Loucy (cell line): ENCODE measurements around the gene THADA.

Experiments used
- H2AFZ ChIP-seq: fragments of 200-600 bp; sonication (generic); 2 replicates; pipeline ENCODE4 v1.6.0; 2016; ENCODE audit warnings: antibody characterized with exemption, mild to moderate bottlenecking, low read length, moderate library complexity
- H3F3A ChIP-seq: fragments of 200-600 bp; 2 replicates; pipeline ENCODE4 v1.6.0; 2016; ENCODE audit warnings: antibody characterized with exemption, low read depth, mild to moderate bottlenecking
- H3K27me3 ChIP-seq: fragments of 200-600 bp; sonication (generic); 2 replicates; pipeline ENCODE4 v1.6.1; 2014; ENCODE audit warnings: low read length, mild to moderate bottlenecking; ENCODE audit not compliant: insufficient read depth, poor library complexity, severe bottlenecking
- H3K36me3 ChIP-seq: fragments of 200-600 bp; sonication (generic); 2 replicates; pipeline ENCODE4 v1.6.1; 2016; ENCODE audit warnings: low read length; ENCODE audit not compliant: insufficient read depth
- H3K4me1 ChIP-seq: fragments of 200-600 bp; sonication (generic); 2 replicates; pipeline ENCODE4 v1.5.1; 2014; ENCODE audit warnings: low read length, mild to moderate bottlenecking; ENCODE audit not compliant: insufficient read depth, poor library complexity, severe bottlenecking
- H3K4me2 ChIP-seq: fragments of 200-600 bp; sonication (generic); 2 replicates; pipeline ENCODE4 v1.6.0; 2014; ENCODE audit warnings: antibody characterized with exemption, low read length, low read depth, mild to moderate bottlenecking; ENCODE audit not compliant: poor library complexity, severe bottlenecking
- H3K4me3 ChIP-seq: fragments of 200-600 bp; sonication (generic); 2 replicates; pipeline ENCODE4 v1.5.1; 2014; ENCODE audit warnings: low read length, mild to moderate bottlenecking, mixed read lengths; ENCODE audit not compliant: poor library complexity, severe bottlenecking
- H3K79me2 ChIP-seq: fragments of 200-600 bp; sonication (generic); 2 replicates; pipeline ENCODE4 v1.6.1; 2014; ENCODE audit warnings: low read length; ENCODE audit not compliant: insufficient read depth
- H3K9ac ChIP-seq: fragments of 200-600 bp; sonication (generic); 2 replicates; pipeline ENCODE4 v1.6.0; 2014; ENCODE audit warnings: mild to moderate bottlenecking, low read depth, low read length, moderate library complexity; ENCODE audit not compliant: poor library complexity, severe bottlenecking
- H3K9me2 ChIP-seq: fragments of 200-600 bp; sonication (generic); replicated peaks from 2 replicates; pipeline ENCODE4 v1.6.1; 2016; ENCODE audit warnings: low read depth, low read length, mixed read lengths
- H3K9me3 ChIP-seq: fragments of 200-600 bp; sonication (generic); 2 replicates; pipeline ENCODE4 v1.6.1; 2014; ENCODE audit warnings: mild to moderate bottlenecking, antibody characterized with exemption, low read length, low read depth; ENCODE audit not compliant: insufficient read depth
- H4K20me1 ChIP-seq: fragments of 200-600 bp; sonication (generic); 2 replicates; pipeline ENCODE4 v1.6.0; 2014; ENCODE audit warnings: antibody characterized with exemption, low read length, mild to moderate bottlenecking; ENCODE audit not compliant: insufficient read depth, poor library complexity, severe bottlenecking
- EZH2phosphoT487 ChIP-seq: fragments of 200-600 bp; IDR thresholded peaks from 2 replicates; pipeline ENCODE4 v1.6.1; 2018; ENCODE audit warnings: antibody characterized with exemption, mild to moderate bottlenecking, moderate library complexity, borderline replicate concordance
- TF ChIP-seq, protein P1 (sequence below): fragments of 200-600 bp; sonication (generic); conservative IDR thresholded peaks from 2 replicates; pipeline ENCODE4 v1.5.1; 2014; ENCODE audit warnings: mild to moderate bottlenecking, antibody characterized with exemption, low read length

THADA gene

DNA sequence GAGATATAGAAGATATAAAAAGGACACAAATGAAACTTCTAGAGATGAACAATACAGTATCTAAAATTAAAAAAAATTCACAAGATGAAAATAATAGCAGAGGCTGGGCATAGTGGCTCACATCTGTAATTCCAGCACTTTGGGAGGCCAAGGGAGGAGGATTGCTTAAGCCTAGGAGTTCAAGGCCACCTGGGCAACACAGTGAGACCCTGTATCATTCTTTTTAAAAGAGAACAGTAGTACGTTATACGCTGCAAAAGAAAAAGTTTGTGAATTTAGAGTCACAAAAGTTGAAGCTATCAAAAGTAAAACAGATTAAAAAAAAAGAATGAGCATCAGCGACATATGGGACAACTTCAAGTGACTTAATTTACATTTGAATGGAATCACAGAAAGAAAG is 287.9 kb downstream of the THADA start:
- Histone ChIP-seq H3K4me2 (no peak overlapping the region), H3K27me3 (no peaks in the 10 kb centered on the region), H3F3A (no peaks in the 10 kb centered on the region), H3K4me1 (peaks cover 3% of the 10 kb centered on the region), H3K36me3 (no peaks in the 10 kb centered on the region), H3K79me2 (no peaks in the 10 kb centered on the region), H3K9me2 (no peaks in the 10 kb centered on the region), H2AFZ (no peak overlapping the region), H3K4me3 (no peak overlapping the region), H3K9ac (no peak overlapping the region), H4K20me1 (no peaks in the 10 kb centered on the region), H3K9me3 (no peaks in the 10 kb centered on the region)
- TF ChIP-seq EZH2phosphoT487 = no peak
- TF ChIP-seq, protein P1, sequence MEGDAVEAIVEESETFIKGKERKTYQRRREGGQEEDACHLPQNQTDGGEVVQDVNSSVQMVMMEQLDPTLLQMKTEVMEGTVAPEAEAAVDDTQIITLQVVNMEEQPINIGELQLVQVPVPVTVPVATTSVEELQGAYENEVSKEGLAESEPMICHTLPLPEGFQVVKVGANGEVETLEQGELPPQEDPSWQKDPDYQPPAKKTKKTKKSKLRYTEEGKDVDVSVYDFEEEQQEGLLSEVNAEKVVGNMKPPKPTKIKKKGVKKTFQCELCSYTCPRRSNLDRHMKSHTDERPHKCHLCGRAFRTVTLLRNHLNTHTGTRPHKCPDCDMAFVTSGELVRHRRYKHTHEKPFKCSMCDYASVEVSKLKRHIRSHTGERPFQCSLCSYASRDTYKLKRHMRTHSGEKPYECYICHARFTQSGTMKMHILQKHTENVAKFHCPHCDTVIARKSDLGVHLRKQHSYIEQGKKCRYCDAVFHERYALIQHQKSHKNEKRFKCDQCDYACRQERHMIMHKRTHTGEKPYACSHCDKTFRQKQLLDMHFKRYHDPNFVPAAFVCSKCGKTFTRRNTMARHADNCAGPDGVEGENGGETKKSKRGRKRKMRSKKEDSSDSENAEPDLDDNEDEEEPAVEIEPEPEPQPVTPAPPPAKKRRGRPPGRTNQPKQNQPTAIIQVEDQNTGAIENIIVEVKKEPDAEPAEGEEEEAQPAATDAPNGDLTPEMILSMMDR = no peak

DNA sequence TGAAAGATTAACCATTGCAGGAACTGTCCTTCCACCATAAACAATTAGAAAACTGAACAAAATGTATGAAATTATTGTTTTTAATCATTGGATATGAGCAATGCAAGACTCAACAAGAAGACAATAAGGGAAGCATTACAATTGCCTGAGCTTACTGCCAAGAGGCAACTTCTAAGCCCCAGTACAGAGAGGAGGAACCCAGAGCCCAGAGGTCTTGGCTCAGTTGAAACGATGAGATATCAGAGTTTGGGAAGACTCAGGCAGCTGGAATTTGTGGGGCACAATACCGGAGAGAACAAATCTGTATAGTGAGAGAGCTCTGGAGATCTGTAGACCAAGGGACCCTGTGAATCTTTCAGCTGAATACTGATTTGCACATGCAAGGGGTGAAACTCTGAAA is 288.8 kb downstream of the THADA start:
- Histone ChIP-seq H3K4me2 (no peak overlapping the region), H3K36me3 (no peaks in the 10 kb centered on the region), H3K27me3 (no peaks in the 10 kb centered on the region), H3K79me2 (no peaks in the 10 kb centered on the region), H2AFZ (no peak overlapping the region), H3K4me3 (no peak overlapping the region), H3K9me3 (no peaks in the 10 kb centered on the region), H3K9me2 (no peaks in the 10 kb centered on the region), H4K20me1 (no peaks in the 10 kb centered on the region), H3F3A (no peaks in the 10 kb centered on the region), H3K4me1 (no peaks in the 10 kb centered on the region), H3K9ac (no peak overlapping the region)
- TF ChIP-seq EZH2phosphoT487 = no peak
- TF ChIP-seq, protein P1 = no peak

DNA sequence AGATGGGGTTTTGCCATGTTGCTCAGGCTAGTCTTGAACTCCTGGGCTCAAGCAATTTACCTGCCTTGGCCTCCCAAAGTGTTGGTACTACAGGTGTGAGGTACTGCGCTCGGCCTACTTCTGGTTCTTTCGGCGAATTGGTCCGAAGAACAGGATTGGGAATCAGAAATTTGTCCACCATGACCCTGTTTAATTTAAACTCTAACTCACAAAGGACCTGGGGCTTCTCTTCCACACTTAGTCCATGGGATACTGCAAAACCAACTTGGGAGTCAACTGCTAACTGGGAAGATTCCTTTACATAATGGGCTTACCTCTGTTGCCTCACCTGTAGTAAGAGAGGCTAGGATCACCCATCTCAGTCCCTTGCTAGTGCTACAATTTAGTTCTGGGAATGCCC is 289.6 kb downstream of the THADA start:
- H3K4me2 ChIP-seq = no peak overlapping the region
- no peak overlapping the region for H3K9ac ChIP-seq
- H3K4me1 ChIP-seq = no peaks in the 10 kb centered on the region
- TF ChIP-seq, protein P1 = no peak
- TF ChIP-seq EZH2phosphoT487 = no peak
- H3K9me2 ChIP-seq = no peaks in the 10 kb centered on the region
- no peaks in the 10 kb centered on the region for H3K9me3 ChIP-seq
- H3F3A ChIP-seq = no peaks in the 10 kb centered on the region
- no peaks in the 10 kb centered on the region for H3K79me2 ChIP-seq
- no peaks in the 10 kb centered on the region for H3K27me3 ChIP-seq
- no peak overlapping the region for H2AFZ ChIP-seq
- no peaks in the 10 kb centered on the region for H3K36me3 ChIP-seq
- no peak overlapping the region for H3K4me3 ChIP-seq
- H4K20me1 ChIP-seq = no peaks in the 10 kb centered on the region
